ENCODE results near the gene BRINP1. TPM values are rescaled to one million over a fixed set of nuclear protein-coding genes. Genes with fewer than 3 reads are reported as not detected.

BRINP1 gene
- total RNA-seq, 1 donor = 17.0 TPM

DNA sequence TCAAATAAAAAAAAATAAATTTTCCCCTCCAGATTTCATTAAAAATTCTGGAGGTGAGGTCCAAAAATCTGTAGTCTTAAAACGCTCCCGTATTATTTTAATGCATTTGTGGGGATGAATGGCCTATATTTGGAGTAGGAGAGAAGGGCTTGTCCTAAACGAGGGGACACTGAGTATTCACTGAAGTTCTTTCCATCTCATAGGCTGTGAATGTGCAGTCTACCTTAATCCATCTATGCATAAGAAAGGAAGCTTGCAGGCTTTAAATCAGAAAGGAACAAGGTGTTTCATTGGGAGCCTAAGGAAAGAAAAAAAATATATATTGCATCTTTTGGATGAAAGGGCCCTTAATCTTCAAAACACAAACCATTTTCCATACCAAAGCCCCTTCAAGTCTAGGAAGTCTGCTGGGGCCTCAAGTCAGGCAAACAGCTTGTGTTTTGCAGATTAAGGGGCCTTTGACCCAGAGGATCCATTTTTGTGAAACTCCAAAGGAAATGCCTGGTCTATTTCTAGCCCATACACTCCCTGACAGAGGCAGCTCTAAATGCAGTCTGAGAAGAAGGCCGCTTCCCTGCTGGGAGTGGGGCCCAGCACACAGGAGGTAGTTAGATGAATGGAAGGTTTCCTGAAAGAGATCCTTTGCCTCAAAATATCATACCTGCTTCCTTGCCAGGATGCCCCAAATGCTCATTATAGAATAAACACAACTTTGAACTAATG lies 35.6 kb downstream of the BRINP1 start:
- H3K9me3 ChIP-seq (ENCODE audit: low read depth, low read length) = no peaks in the 10 kb centered on the region
- DNase-seq (ENCODE audit: insufficient read length, low spot score, missing footprints) = no peak
- no peak overlapping the region for H3K4me3 ChIP-seq (ENCODE audit: insufficient read depth, low read length)
- no peak overlapping the region for H3K27ac ChIP-seq (ENCODE audit: low read depth, low read length)
- no peaks in the 10 kb centered on the region for H3K79me2 ChIP-seq (ENCODE audit: insufficient read depth, low read length)
- no peaks in the 10 kb centered on the region for H4K20me1 ChIP-seq (ENCODE audit: insufficient read depth, low read length)
- no peaks in the 10 kb centered on the region for H3K36me3 ChIP-seq (ENCODE audit: insufficient read depth, low read length)
- TF ChIP-seq, protein P1, sequence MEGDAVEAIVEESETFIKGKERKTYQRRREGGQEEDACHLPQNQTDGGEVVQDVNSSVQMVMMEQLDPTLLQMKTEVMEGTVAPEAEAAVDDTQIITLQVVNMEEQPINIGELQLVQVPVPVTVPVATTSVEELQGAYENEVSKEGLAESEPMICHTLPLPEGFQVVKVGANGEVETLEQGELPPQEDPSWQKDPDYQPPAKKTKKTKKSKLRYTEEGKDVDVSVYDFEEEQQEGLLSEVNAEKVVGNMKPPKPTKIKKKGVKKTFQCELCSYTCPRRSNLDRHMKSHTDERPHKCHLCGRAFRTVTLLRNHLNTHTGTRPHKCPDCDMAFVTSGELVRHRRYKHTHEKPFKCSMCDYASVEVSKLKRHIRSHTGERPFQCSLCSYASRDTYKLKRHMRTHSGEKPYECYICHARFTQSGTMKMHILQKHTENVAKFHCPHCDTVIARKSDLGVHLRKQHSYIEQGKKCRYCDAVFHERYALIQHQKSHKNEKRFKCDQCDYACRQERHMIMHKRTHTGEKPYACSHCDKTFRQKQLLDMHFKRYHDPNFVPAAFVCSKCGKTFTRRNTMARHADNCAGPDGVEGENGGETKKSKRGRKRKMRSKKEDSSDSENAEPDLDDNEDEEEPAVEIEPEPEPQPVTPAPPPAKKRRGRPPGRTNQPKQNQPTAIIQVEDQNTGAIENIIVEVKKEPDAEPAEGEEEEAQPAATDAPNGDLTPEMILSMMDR (IDR thresholded peaks at IDR 0.05; ENCODE audit: extremely low read depth, low read depth, low read length) = no peak
- H3K27me3 ChIP-seq (ENCODE audit: insufficient read depth, low read length) = no peaks in the 10 kb centered on the region
- no peak overlapping the region for H3K4me2 ChIP-seq (ENCODE audit: insufficient read depth, low read length)
- H2AFZ ChIP-seq (ENCODE audit: low read length) = no peak overlapping the region
- no peaks in the 10 kb centered on the region for H3K4me1 ChIP-seq (ENCODE audit: insufficient read depth, low read length)

DNA sequence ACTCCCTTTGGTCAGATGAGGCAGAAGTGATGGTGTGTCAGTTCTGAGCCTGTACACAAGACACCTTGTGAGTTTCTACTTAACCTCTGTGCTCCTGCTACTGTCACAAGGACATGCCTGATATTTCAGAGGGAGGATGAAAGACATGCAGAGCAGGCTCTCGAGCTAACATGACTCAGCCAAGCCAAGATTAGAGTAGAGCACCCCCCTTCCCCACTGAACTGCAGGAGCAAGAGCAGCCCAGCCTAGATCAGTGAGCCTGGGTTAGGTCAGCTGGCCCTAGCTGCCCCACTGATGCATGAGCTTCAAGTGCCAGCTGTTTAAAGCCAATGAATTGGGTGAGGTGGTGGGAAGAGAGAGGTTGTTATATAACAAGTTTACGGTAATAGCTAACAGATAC lies 36.7 kb downstream of the BRINP1 start:
- Histone ChIP-seq H4K20me1 (ENCODE audit: insufficient read depth, low read length) (no peaks in the 10 kb centered on the region), H3K27me3 (ENCODE audit: insufficient read depth, low read length) (no peaks in the 10 kb centered on the region), H3K4me1 (ENCODE audit: insufficient read depth, low read length) (no peaks in the 10 kb centered on the region), H2AFZ (ENCODE audit: low read length) (no peak overlapping the region), H3K27ac (ENCODE audit: low read depth, low read length) (no peak overlapping the region), H3K4me2 (ENCODE audit: insufficient read depth, low read length) (no peak overlapping the region), H3K79me2 (ENCODE audit: insufficient read depth, low read length) (no peaks in the 10 kb centered on the region), H3K9me3 (ENCODE audit: low read depth, low read length) (no peaks in the 10 kb centered on the region), H3K4me3 (ENCODE audit: insufficient read depth, low read length) (no peak overlapping the region), H3K36me3 (ENCODE audit: insufficient read depth, low read length) (no peaks in the 10 kb centered on the region)
- DNase-seq (ENCODE audit: insufficient read length, low spot score, missing footprints) = no peak
- TF ChIP-seq, protein P1 (IDR thresholded peaks at IDR 0.05; ENCODE audit: extremely low read depth, low read depth, low read length) = no peak

DNA sequence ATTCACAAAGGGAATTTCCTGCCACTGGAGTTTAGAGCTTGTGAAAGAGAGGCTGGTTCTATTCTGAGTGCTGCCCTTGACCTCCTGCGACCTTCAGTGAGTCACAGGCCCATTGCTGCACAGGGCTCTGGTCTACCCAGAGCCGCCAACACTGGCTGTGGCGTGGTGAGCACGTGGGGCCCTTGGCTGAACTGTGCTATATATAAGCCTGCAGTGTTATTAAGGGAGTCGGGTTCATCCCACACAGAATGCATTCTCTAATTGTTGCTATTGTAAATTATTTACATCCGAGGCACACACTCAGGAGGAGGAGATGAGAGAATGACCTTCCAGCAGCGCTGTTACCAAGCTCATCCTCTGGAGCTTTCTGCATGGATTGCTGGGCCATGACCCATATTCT lies 47.1 kb downstream of the BRINP1 start:
- H3K27ac ChIP-seq (ENCODE audit: low read depth, low read length) = no peak overlapping the region
- TF ChIP-seq, protein P1 (IDR thresholded peaks at IDR 0.05; ENCODE audit: extremely low read depth, low read depth, low read length) = no peak
- no peaks in the 10 kb centered on the region for H3K36me3 ChIP-seq (ENCODE audit: insufficient read depth, low read length)
- no peak overlapping the region for H2AFZ ChIP-seq (ENCODE audit: low read length)
- no peak overlapping the region for H3K4me2 ChIP-seq (ENCODE audit: insufficient read depth, low read length)
- no peaks in the 10 kb centered on the region for H3K4me1 ChIP-seq (ENCODE audit: insufficient read depth, low read length)
- peaks cover 2% of the 10 kb centered on the region for H3K9me3 ChIP-seq (ENCODE audit: low read depth, low read length)
- no peaks in the 10 kb centered on the region for H3K27me3 ChIP-seq (ENCODE audit: insufficient read depth, low read length)
- H3K79me2 ChIP-seq (ENCODE audit: insufficient read depth, low read length) = no peaks in the 10 kb centered on the region
- DNase-seq (ENCODE audit: insufficient read length, low spot score, missing footprints) = no peak
- no peaks in the 10 kb centered on the region for H4K20me1 ChIP-seq (ENCODE audit: insufficient read depth, low read length)
- no peak overlapping the region for H3K4me3 ChIP-seq (ENCODE audit: insufficient read depth, low read length)

DNA sequence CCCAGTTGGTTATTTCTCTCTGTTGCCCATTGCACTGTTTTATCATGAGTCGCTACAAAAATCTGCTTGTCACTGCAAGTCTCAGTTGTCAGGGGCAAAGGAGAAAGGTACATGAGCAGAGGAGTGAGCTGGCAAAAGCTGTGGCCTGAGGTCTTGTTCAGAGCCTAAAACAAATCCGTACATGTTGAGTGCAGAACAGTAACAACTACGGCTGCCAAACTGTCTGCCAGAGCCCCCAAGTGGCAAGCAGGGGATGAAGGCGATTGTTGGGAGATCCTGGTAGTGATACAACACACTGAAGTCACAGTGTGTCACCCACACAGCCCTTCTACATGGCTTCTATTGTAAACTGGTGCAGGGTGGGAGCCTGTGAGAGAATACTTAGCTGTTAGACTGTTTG lies 50.9 kb downstream of the BRINP1 start:
- H3K9me3 ChIP-seq (ENCODE audit: low read depth, low read length) = no peaks in the 10 kb centered on the region
- no peaks in the 10 kb centered on the region for H4K20me1 ChIP-seq (ENCODE audit: insufficient read depth, low read length)
- H3K4me2 ChIP-seq (ENCODE audit: insufficient read depth, low read length) = no peak overlapping the region
- no peak overlapping the region for H2AFZ ChIP-seq (ENCODE audit: low read length)
- H3K4me1 ChIP-seq (ENCODE audit: insufficient read depth, low read length) = no peaks in the 10 kb centered on the region
- H3K27ac ChIP-seq (ENCODE audit: low read depth, low read length) = no peak overlapping the region
- no peaks in the 10 kb centered on the region for H3K79me2 ChIP-seq (ENCODE audit: insufficient read depth, low read length)
- H3K36me3 ChIP-seq (ENCODE audit: insufficient read depth, low read length) = no peaks in the 10 kb centered on the region
- DNase-seq (ENCODE audit: insufficient read length, low spot score, missing footprints) = no peak
- TF ChIP-seq, protein P1 (IDR thresholded peaks at IDR 0.05; ENCODE audit: extremely low read depth, low read depth, low read length) = no peak
- H3K27me3 ChIP-seq (ENCODE audit: insufficient read depth, low read length) = no peaks in the 10 kb centered on the region
- no peak overlapping the region for H3K4me3 ChIP-seq (ENCODE audit: insufficient read depth, low read length)

All from osteoblast (primary cell).